Kidney (tissue), 14 donors: ENCODE measurements around the gene ZNHIT2. TPM values are rescaled to one million over a fixed set of nuclear protein-coding genes. Genes with fewer than 3 reads are reported as not detected.

Experiments
- DNase-seq, 5 donors: peaks; one replicate each; pipeline ENCODE4 v3.0.0-alpha.2; 2013 to 2020
- FAIRE-seq: peaks from 2 replicates; lab custom pipeline; 2012; peaks lifted over from hg19 to GRCh38; lab: Jason Lieb, UNC
- H3K27ac ChIP-seq, 2 donors: one replicate each; pipeline ENCODE4 v1.7.0; 2013; ENCODE audit warnings: low read depth in 2 of 2, low read length in 2 of 2, inconsistent platforms in 1 of 2
- H3K27me3 ChIP-seq: one replicate; pipeline ENCODE4 v1.7.1; 2013; ENCODE audit warnings: low read length, inconsistent platforms; ENCODE audit not compliant: control insufficient read depth, insufficient read depth
- H3K36me3 ChIP-seq, 3 donors: one replicate each; pipeline versions ENCODE4 v1.7.0 to v1.7.1; 2013; ENCODE audit warnings: low read length in 3 of 3, control low read depth in 1 of 3, inconsistent platforms in 1 of 3; ENCODE audit not compliant: insufficient read depth in 3 of 3, control insufficient read depth in 2 of 3
- H3K4me1 ChIP-seq, 3 donors: one replicate each; pipeline versions ENCODE4 v1.7.0 to v1.7.1; 2013; ENCODE audit warnings: low read length in 3 of 3, inconsistent platforms in 1 of 3, low read depth in 1 of 3; ENCODE audit not compliant: control insufficient read depth in 2 of 3, insufficient read depth in 2 of 3
- H3K4me3 ChIP-seq, 3 donors: one replicate each; pipeline versions ENCODE4 v1.7.0 to v1.8.1; 2013; ENCODE audit warnings: low read length in 3 of 3, control low read depth in 1 of 3, inconsistent platforms in 1 of 3
- H3K9ac ChIP-seq, 3 donors: one replicate each; pipeline versions ENCODE4 v1.7.0 to v1.7.1; 2013; ENCODE audit warnings: low read length in 3 of 3, control low read depth in 1 of 3, inconsistent platforms in 1 of 3
- H3K9me3 ChIP-seq, 3 donors: one replicate each; pipeline versions ENCODE4 v1.7.0 to v1.7.1; 2013; ENCODE audit warnings: low read length in 3 of 3, control low read depth in 1 of 3, inconsistent platforms in 1 of 3; ENCODE audit not compliant: control insufficient read depth in 2 of 3, insufficient read depth in 1 of 3
- CTCF ChIP-seq: IDR thresholded peaks from 3 replicates; pipeline ENCODE4 v1.5.1; 2012; ENCODE audit warnings: mild to moderate bottlenecking, moderate library complexity, borderline replicate concordance; ENCODE audit not compliant: insufficient read depth; ENCODE audit errors: extremely low read depth
- intact Hi-C: fragments of 100-400 bp; cut with DNase I; formaldehyde crosslinking; loops from one replicate; pipeline ENCODE4 v1.11.1; 2022
- polyA plus RNA-seq: library from polyadenylated mRNA; stranded (reverse); fragments of 350-450 nt; fragmentation: Illumina TruSeq; extraction: RNeasy Lipid Tissue Mini Kit (QIAGEN cat#74804); gene quantifications from one replicate; pipeline ENCODE4 v1.2.3, GENCODE V29; 2014; ENCODE audit warnings: low read depth, low replicate concordance; ENCODE audit not compliant: insufficient read depth
- total RNA-seq: library from RNA; stranded (reverse); fragmentation: NEBNext Ultra II Directional; extraction: Animal tissue kit (Norgen Biotek cat#: 25700); gene quantifications from one replicate; pipeline ENCODE4 v1.2.1, GENCODE V29; 2021
- donor health status: control.
- donor health status: control.
- donor health status: control.
- donor health status: control.
- donor health status: control.
- donor health status: DM: yes; HTN: yes; CAD: no.
- donor health status: Normal renal cell carcinoma (clear cell type).

ZNHIT2 gene
- total and polyA plus RNA-seq, 2 donors from 2014 or later, result 14.0 to 21.1 TPM

- H3K9me3 ChIP-seq, result no peaks in the 10 kb centered on the region
- FAIRE-seq, result no peak
- no peak overlapping the region for H3K27ac ChIP-seq
- H3K36me3 ChIP-seq, result no peaks in the 10 kb centered on the region
- intact Hi-C loops, result no loop called here
- H3K27me3 ChIP-seq, result no peaks in the 10 kb centered on the region
- DNase-seq, result no peak
- H3K4me1 ChIP-seq, result no peaks in the 10 kb centered on the region
- no peak overlapping the region for H3K4me3 ChIP-seq
- H3K9ac ChIP-seq, result no peak overlapping the region
- no peak for TF ChIP-seq CTCF
Observed at GRCh38 chr11:65077451-65077850, 40.0 kb downstream of the ZNHIT2 start.

GRCh38 chr11:65072631-65072966 lies 44.9 kb downstream of the ZNHIT2 start:
- FAIRE-seq, result no peak
- Histone ChIP-seq H3K4me3 (no peak overlapping the region), H3K36me3 (no peaks in the 10 kb centered on the region), H3K9me3 (no peaks in the 10 kb centered on the region), H3K9ac (no peak overlapping the region), H3K4me1 (no peaks in the 10 kb centered on the region), H3K27me3 (no peaks in the 10 kb centered on the region), H3K27ac (no peak overlapping the region)
- DNase-seq, result no peak
- no peak for TF ChIP-seq CTCF
- intact Hi-C loops, result no loop called here

GRCh38 chr11:65071907-65072630 lies 45.4 kb downstream of the ZNHIT2 start:
- intact Hi-C loops, result no loop called here
- DNase-seq (no peak), FAIRE-seq (no peak)
- no peaks in the 10 kb centered on the region for H3K9me3 ChIP-seq
- H3K4me3 ChIP-seq, result no peak overlapping the region
- H3K4me1 ChIP-seq, result no peaks in the 10 kb centered on the region
- no peaks in the 10 kb centered on the region for H3K36me3 ChIP-seq
- no peak overlapping the region for H3K27ac ChIP-seq
- TF ChIP-seq CTCF, result no peak
- H3K9ac ChIP-seq, result no peak overlapping the region
- no peaks in the 10 kb centered on the region for H3K27me3 ChIP-seq

GRCh38 chr11:65069217-65069616 lies 48.3 kb downstream of the ZNHIT2 start:
- FAIRE-seq, result no peak
- Histone ChIP-seq H3K36me3 (no peaks in the 10 kb centered on the region), H3K4me1 (no peaks in the 10 kb centered on the region), H3K9me3 (no peaks in the 10 kb centered on the region), H3K9ac (no peak overlapping the region), H3K27me3 (no peaks in the 10 kb centered on the region), H3K4me3 (no peak overlapping the region), H3K27ac (no peak overlapping the region)
- no peak for TF ChIP-seq CTCF
- DNase-seq, result no peak
- intact Hi-C loops, result no loop called here
